H1 (cell line): ENCODE data around the gene STAG1. TPM values are rescaled to one million over a fixed set of nuclear protein-coding genes. Genes with fewer than 3 reads are reported as not detected.

Experiments used
- CTCF ChIA-PET: fragments of 300-600 bp; sonication (Branson Sonifier 250); formaldehyde crosslinking; loops from one replicate; lab custom pipeline; 2021; ENCODE audit not compliant: partially characterized antibody; lab: Charles Lee
- POLR2A ChIA-PET: fragments of 300-600 bp; sonication (Branson Sonifier 250); formaldehyde crosslinking; loops from one replicate; lab custom pipeline; 2021; ENCODE audit warnings: inconsistent platforms; ENCODE audit not compliant: partially characterized antibody; lab: Charles Lee
- DNase-seq, 2 experiments: peaks; one replicate each; pipeline versions ENCODE4 v3.0.0 to v3.0.0-alpha.2; 2010 to 2022; ENCODE audit warnings: low spot score in 2 of 2, low read depth in 1 of 2, mixed read lengths in 1 of 2
- FAIRE-seq: peaks from 2 replicates; lab custom pipeline; 2011; peaks lifted over from hg19 to GRCh38; lab: Jason Lieb, UNC
- H2AFZ ChIP-seq: 2 replicates; pipeline ENCODE4 v1.8.1; 2012; ENCODE audit warnings: low read length, inconsistent platforms
- H2AK5ac ChIP-seq: 2 replicates; pipeline ENCODE4 v1.6.1; 2013; ENCODE audit warnings: low read depth, low read length
- H2BK120ac ChIP-seq: replicated peaks from 2 replicates; pipeline ENCODE3; 2013; ENCODE audit warnings: low read depth, low read length, inconsistent platforms
- H2BK12ac ChIP-seq: 2 replicates; pipeline ENCODE4 v1.6.1; 2013; ENCODE audit warnings: low read depth, low read length
- H2BK15ac ChIP-seq: 2 replicates; pipeline ENCODE4 v1.6.1; 2013; ENCODE audit warnings: low read length
- H2BK20ac ChIP-seq: 2 replicates; pipeline ENCODE4 v1.6.1; 2013; ENCODE audit warnings: low read length
- H2BK5ac ChIP-seq: 2 replicates; pipeline ENCODE4 v1.6.1; 2013; ENCODE audit warnings: low read depth, low read length
- H3K14ac ChIP-seq: 2 replicates; pipeline ENCODE4 v1.6.1; 2013; ENCODE audit warnings: inconsistent platforms; ENCODE audit not compliant: insufficient read length
- H3K18ac ChIP-seq: 2 replicates; pipeline ENCODE4 v1.6.1; 2013; ENCODE audit warnings: low read length; ENCODE audit errors: extremely low read depth
- H3K23ac ChIP-seq: 2 replicates; pipeline ENCODE4 v1.6.1; 2013; ENCODE audit warnings: inconsistent platforms; ENCODE audit not compliant: insufficient read length
- H3K23me2 ChIP-seq: 2 replicates; pipeline ENCODE4 v1.6.1; 2013; ENCODE audit warnings: low read depth, low read length
- H3K27ac ChIP-seq: 2 replicates; pipeline ENCODE4 v1.6.1; 2011; ENCODE audit warnings: low read depth, low read length, inconsistent platforms
- H3K27me3 ChIP-seq, 4 experiments: replicated peaks in 1 of 4; 1 replicate in 1 of 4; 2 replicates in 3 of 4; pipeline versions ENCODE4 v1.6.1 to v1.8.1; 2011 to 2013; ENCODE audit warnings: low read length in 3 of 4, mild to moderate bottlenecking in 3 of 4, inconsistent platforms in 2 of 4, mixed read lengths in 2 of 4, moderate library complexity in 1 of 4; ENCODE audit not compliant: control insufficient read depth in 3 of 4, insufficient read depth in 3 of 4; ENCODE audit errors: extremely low read depth in 1 of 4
- H3K36me3 ChIP-seq, 4 experiments: 2 replicates each; pipeline versions ENCODE4 v1.6.1 to v1.8.1; 2011 to 2013; ENCODE audit warnings: mild to moderate bottlenecking in 4 of 4, low read length in 3 of 4, moderate library complexity in 2 of 4, control low read depth in 1 of 4, inconsistent platforms in 1 of 4; ENCODE audit not compliant: insufficient read depth in 4 of 4, control insufficient read depth in 2 of 4
- H3K4ac ChIP-seq: replicated peaks from 2 replicates; pipeline ENCODE3; 2013; ENCODE audit warnings: low read length, low read depth, mixed read lengths, inconsistent platforms; ENCODE audit not compliant: insufficient read length
- H3K4me1 ChIP-seq, 4 experiments: replicated peaks in 1 of 4; 1 replicate in 1 of 4; 2 replicates in 3 of 4; pipeline versions ENCODE4 v1.6.1 to v1.8.1; 2011 to 2013; ENCODE audit warnings: low read length in 3 of 4, inconsistent platforms in 2 of 4, mixed read lengths in 1 of 4; ENCODE audit not compliant: insufficient read depth in 4 of 4, control insufficient read depth in 3 of 4
- H3K4me2 ChIP-seq, 2 experiments: 2 replicates each; pipeline versions ENCODE4 v1.6.1 to v1.8.1; 2011 to 2013; ENCODE audit warnings: low read depth in 2 of 2, low read length in 2 of 2, control low read depth in 1 of 2, inconsistent platforms in 1 of 2, mild to moderate bottlenecking in 1 of 2; ENCODE audit not compliant: insufficient read depth in 1 of 2
- H3K4me3 ChIP-seq, 4 experiments: fragments of 200-600, 300-600 bp in 1 of 4; sonication (generic), shearing (Covaris generic), sonication (Bioruptor Twin) in 1 of 4; 2 replicates each; pipeline versions ENCODE4 v1.5.1 to v1.8.1; 2011 to 2016; ENCODE audit warnings: low read length in 4 of 4, low read depth in 3 of 4, control low read depth in 2 of 4, inconsistent platforms in 2 of 4, mild to moderate bottlenecking in 2 of 4, mixed read lengths in 1 of 4, moderate library complexity in 1 of 4; ENCODE audit not compliant: insufficient read depth in 2 of 4; ENCODE audit errors: extremely low read depth in 1 of 4
- H3K56ac ChIP-seq: replicated peaks from 2 replicates; pipeline ENCODE3; 2013; ENCODE audit warnings: low read depth, mild to moderate bottlenecking, mixed read lengths, low read length, inconsistent platforms; ENCODE audit not compliant: insufficient read length
- H3K79me1 ChIP-seq: 2 replicates; pipeline ENCODE4 v1.6.1; 2013; ENCODE audit warnings: low read depth, low read length, control low read depth
- H3K79me2 ChIP-seq, 2 experiments: 2 replicates each; pipeline versions ENCODE4 v1.6.1 to v1.8.1; 2012 to 2013; ENCODE audit warnings: low read length in 2 of 2, mild to moderate bottlenecking in 2 of 2, inconsistent platforms in 1 of 2; ENCODE audit not compliant: insufficient read depth in 2 of 2, control insufficient read depth in 1 of 2
- H3K9ac ChIP-seq, 4 experiments: replicated peaks in 1 of 4; 1 replicate in 1 of 4; 2 replicates in 3 of 4; pipeline versions ENCODE4 v1.6.1 to v1.8.1; 2011 to 2013; ENCODE audit warnings: low read depth in 3 of 4, low read length in 3 of 4, control low read depth in 2 of 4, mild to moderate bottlenecking in 2 of 4, moderate library complexity in 2 of 4, inconsistent platforms in 1 of 4; ENCODE audit errors: extremely low read depth in 1 of 4
- H3K9me3 ChIP-seq, 2 experiments: 2 replicates each; pipeline versions ENCODE4 v1.6.1 to v1.8.1; 2012 to 2013; ENCODE audit warnings: mild to moderate bottlenecking in 2 of 2, moderate library complexity in 2 of 2, control low read depth in 1 of 2, inconsistent platforms in 1 of 2, low read depth in 1 of 2, low read length in 1 of 2, mixed read lengths in 1 of 2; ENCODE audit not compliant: insufficient read depth in 2 of 2
- H4K20me1 ChIP-seq, 2 experiments: replicated peaks in 1 of 2; 2 replicates each; pipeline versions ENCODE3 to v1.8.1; 2011 to 2013; ENCODE audit warnings: inconsistent platforms in 2 of 2, low read length in 2 of 2, mild to moderate bottlenecking in 1 of 2; ENCODE audit not compliant: insufficient read depth in 2 of 2, control insufficient read depth in 1 of 2
- H4K5ac ChIP-seq: 2 replicates; pipeline ENCODE4 v1.6.1; 2013; ENCODE audit warnings: low read length, low read depth, mixed read lengths, inconsistent platforms; ENCODE audit not compliant: insufficient read length
- H4K8ac ChIP-seq: 2 replicates; pipeline ENCODE4 v1.8.0; 2013; ENCODE audit warnings: mild to moderate bottlenecking, moderate library complexity, low read length, inconsistent platforms; ENCODE audit not compliant: insufficient read depth; ENCODE audit errors: extremely low read depth
- H4K91ac ChIP-seq: replicated peaks from 2 replicates; pipeline ENCODE3; 2013; ENCODE audit warnings: low read length, mixed read lengths, inconsistent platforms; ENCODE audit not compliant: insufficient read length
- GABPA ChIP-seq: IDR thresholded peaks from 2 replicates; pipeline ENCODE4 v1.6.1; 2011; ENCODE audit warnings: mild to moderate bottlenecking, low read length, moderate library complexity, borderline replicate concordance; ENCODE audit not compliant: insufficient read depth
- JUND ChIP-seq: IDR thresholded peaks from 2 replicates; pipeline ENCODE4 v1.6.1; 2011; ENCODE audit warnings: mild to moderate bottlenecking, improper control_type of control experiment, low read length
- WGBS, 2 experiments: shearing (Covaris generic) in 1 of 2; methylation state at CpG; one replicate each; pipeline versions ENCODE4 v1.1.6 to v1.1.7; 2013 to 2015; ENCODE audit warnings: low lambda C conversion rate in 2 of 2, mixed read lengths in 2 of 2, inconsistent platforms in 1 of 2, low coverage in 1 of 2, missing lambda C conversion rate in 1 of 2; ENCODE audit not compliant: insufficient replicate concordance in 2 of 2, insufficient coverage in 1 of 2, insufficient read length in 1 of 2; ENCODE audit errors: extremely low coverage in 1 of 2, missing lambda C conversion rate in 1 of 2; 5-methylcytosine and 5-hydroxymethylcytosine counted together
- polyA plus RNA-seq, 7 experiments: library from polyadenylated mRNA; depleted of rRNA in 3 of 7; stranded (reverse) in 5 of 7; unstranded in 2 of 7; fragments of >200 nt in 5 of 7; fragments of 200-250 nt in 2 of 7; gene quantifications; 1 replicate in 5 of 7; 2 replicates in 1 of 7; 4 replicates in 1 of 7; pipeline versions ENCODE4 v1.2.1 to v1.2.3, GENCODE V29; 2011 to 2013; ENCODE audit warnings: missing spikeins in 2 of 7, mixed read lengths in 2 of 7
- total RNA-seq: library from RNA; stranded (reverse); fragmentation: NEBNext Ultra II Directional; extraction: Animal tissue kit (Norgen Biotek cat#: 25700); gene quantifications from 2 replicates; pipeline ENCODE4 v1.2.1, GENCODE V29; 2021

STAG1 gene
- total and polyA plus RNA-seq, 2 of the 8 experiments (the other 6 are each of a cell fraction or from before 2014, with no cell fraction given) = 4.6 to 23.4 TPM

- H3K14ac ChIP-seq = no peak overlapping the region
- H3K9me3 ChIP-seq = no peaks in the 10 kb centered on the region; a peak in 1 of 4 replicates
- H2AK5ac ChIP-seq = no peak overlapping the region
- no peaks in the 10 kb centered on the region for H3K79me1 ChIP-seq
- no peak overlapping the region for H3K9ac ChIP-seq
- no peak overlapping the region for H4K91ac ChIP-seq
- H3K79me2 ChIP-seq = no peaks in the 10 kb centered on the region
- no peak overlapping the region for H2BK15ac ChIP-seq
- H2AFZ ChIP-seq = no peak overlapping the region
- H3K4me2 ChIP-seq = no peak overlapping the region
- H3K4me1 ChIP-seq = peaks cover 0 to 6% (median 4%) of the 10 kb centered on the region in 4 experiments; a peak in 4 of 7 replicates
- no peak overlapping the region for H2BK12ac ChIP-seq
- FAIRE-seq = no peak
- H3K56ac ChIP-seq = no peak overlapping the region
- H3K4me3 ChIP-seq = no peak overlapping the region
- CTCF ChIA-PET = interaction anchor here (1.4 kb wide), 1 partner anchor 11 kb away, joined by 5 read pairs; no protein-coding TSS in a partner anchor
- DNase-seq = no peak
- no peak overlapping the region for H3K27ac ChIP-seq
- no peak overlapping the region for H3K4ac ChIP-seq
- H2BK120ac ChIP-seq = no peak overlapping the region
- no peak overlapping the region for H3K23ac ChIP-seq
- H3K18ac ChIP-seq = no peak overlapping the region
- H4K5ac ChIP-seq = no peak overlapping the region
- no peak overlapping the region for H2BK20ac ChIP-seq
- H4K20me1 ChIP-seq = no peaks in the 10 kb centered on the region
- 86% methylated on average over 1 of the region's 1 CpG; no CpG with 5 or more reads in 1 of the 2 experiments for WGBS, 2 experiments
- no peaks in the 10 kb centered on the region for H3K36me3 ChIP-seq
- no peaks in the 10 kb centered on the region for H3K27me3 ChIP-seq
- H4K8ac ChIP-seq = no peak overlapping the region
- POLR2A ChIA-PET = interaction anchor here (1.1 kb wide), 1 partner anchor 72 kb away, joined by 3 read pairs; the partner anchor contains the start of gene NCK1
- no peak overlapping the region for H2BK5ac ChIP-seq
- H3K23me2 ChIP-seq = no peaks in the 10 kb centered on the region; the same call in 1 of the 2 replicates
- TF ChIP-seq JUND (no peak), GABPA (no peak)
Measured at GRCh38 chr3:136789976-136790375, 37.8 kb upstream of the STAG1 start.
